GM12892 (cell line): ENCODE measurements around the gene SCML2.

Source experiments
- POLR2A ChIP-seq: IDR thresholded peaks from 2 replicates; pipeline ENCODE4 v1.6.1; 2011; ENCODE audit warnings: low read depth, low read length, control low read depth
- POLR2AphosphoS5 ChIP-seq: IDR thresholded peaks from 2 replicates; pipeline ENCODE4 v1.6.1; 2011; ENCODE audit warnings: low read depth, low read length, control low read depth
- TAF1 ChIP-seq: IDR thresholded peaks from 2 replicates; pipeline ENCODE4 v1.6.1; 2011; ENCODE audit warnings: low read depth, mild to moderate bottlenecking, control low read depth, low read length, borderline replicate concordance

GRCh38 chrX:18291006-18291545, 63.4 kb downstream of the SCML2 start:
- no peak for TF ChIP-seq POLR2A
- TF ChIP-seq POLR2AphosphoS5, result no peak
- TF ChIP-seq TAF1, result no peak
